PC-9 (cell line): ENCODE measurements around the gene ASIC1. TPM values are rescaled to one million over a fixed set of nuclear protein-coding genes. Genes with fewer than 3 reads are reported as not detected.

Experiments
- BruUV-seq: library from RNA; stranded (reverse); fragments of 400-500 nt; replicated peaks from 2 replicates; lab custom pipeline; 2021; lab: Mats Ljungman, UMichigan
- CTCF ChIA-PET: fragments of 300-600 bp; sonication (Branson Sonifier 250); formaldehyde crosslinking; loops from one replicate; lab custom pipeline; 2022; ENCODE audit warnings: antibody characterized with exemption; lab: Charles Lee
- POLR2A ChIA-PET: fragments of 300-600 bp; sonication (Branson Sonifier 250); formaldehyde crosslinking; loops from one replicate; lab custom pipeline; 2022; ENCODE audit warnings: antibody characterized with exemption; ENCODE audit not compliant: unreplicated experiment; lab: Charles Lee
- DNase-seq, 2 experiments: peaks; one replicate each; pipeline versions ENCODE4 v3.0.0 to v3.0.0-alpha.2; 2015 to 2022; ENCODE audit warnings: mixed read lengths in 1 of 2
- H2AFZ ChIP-seq: fragments of 200-600 bp; sonication (generic); 2 replicates; pipeline ENCODE4 v1.8.1; 2017; ENCODE audit warnings: antibody characterized with exemption
- H3F3A ChIP-seq: fragments of 200-600 bp; sonication (generic); 2 replicates; pipeline ENCODE4 v1.8.1; 2017; ENCODE audit warnings: antibody characterized with exemption, mild to moderate bottlenecking, low read depth; ENCODE audit not compliant: insufficient read depth
- H3K27ac ChIP-seq: fragments of 200-600 bp; sonication (generic); 2 replicates; pipeline ENCODE4 v1.6.1; 2016; ENCODE audit warnings: mixed run types
- H3K27me3 ChIP-seq: fragments of 200-600 bp; sonication (generic); 2 replicates; pipeline ENCODE4 v1.6.1; 2016; ENCODE audit warnings: low read depth, mixed run types; ENCODE audit not compliant: insufficient read depth
- H3K36me3 ChIP-seq: fragments of 200-600 bp; sonication (generic); 2 replicates; pipeline ENCODE4 v1.6.1; 2016; ENCODE audit warnings: low read depth, mixed run types
- H3K4me1 ChIP-seq: fragments of 200-600 bp; sonication (generic); replicated peaks from 2 replicates; pipeline ENCODE4 v1.6.1; 2016; ENCODE audit warnings: mixed run types; ENCODE audit not compliant: insufficient read depth
- H3K4me2 ChIP-seq: fragments of 200-600 bp; sonication (generic); 2 replicates; pipeline ENCODE4 v1.6.1; 2017; ENCODE audit warnings: mixed run types
- H3K4me3 ChIP-seq: fragments of 200-600 bp; sonication (generic); 2 replicates; pipeline ENCODE4 v1.6.1; 2016; ENCODE audit warnings: mixed run types
- H3K79me2 ChIP-seq: fragments of 200-600 bp; sonication (generic); 2 replicates; pipeline ENCODE4 v1.6.1; 2017; ENCODE audit warnings: low read depth, mixed run types
- H3K9me2 ChIP-seq: fragments of 200-600 bp; sonication (generic); 2 replicates; pipeline ENCODE4 v1.8.1; 2017; ENCODE audit warnings: mild to moderate bottlenecking; ENCODE audit not compliant: insufficient read depth
- H3K9me3 ChIP-seq: fragments of 200-600 bp; sonication (generic); 2 replicates; pipeline ENCODE4 v1.8.1; 2016; ENCODE audit warnings: low read depth; ENCODE audit not compliant: insufficient read depth
- H4K20me1 ChIP-seq: fragments of 200-600 bp; sonication (generic); 2 replicates; pipeline ENCODE4 v1.8.1; 2017; ENCODE audit not compliant: insufficient read depth
- CTCF ChIP-seq: fragments of 200-600 bp; sonication (generic); conservative IDR thresholded peaks from 2 replicates; pipeline ENCODE4 v1.6.1; 2017; ENCODE audit warnings: mixed run types, antibody characterized with exemption, mild to moderate bottlenecking, moderate library complexity
- EZH2 ChIP-seq: fragments of 200-600 bp; sonication (generic); IDR thresholded peaks from 2 replicates; pipeline ENCODE4 v1.8.0; 2017; ENCODE audit warnings: antibody characterized with exemption, low read depth
- intact Hi-C: fragments of 100-400 bp; cut with micrococcal nuclease; formaldehyde crosslinking; loops from one replicate; pipeline ENCODE4 v1.10.0; 2022; ENCODE audit not compliant: unreplicated experiment
- total RNA-seq: library from RNA; stranded (reverse); gene quantifications from 2 replicates; pipeline ENCODE4 v1.2.3, GENCODE V29; 2021

The ASIC1 gene
- total RNA-seq, 1 experiment from 2014 or later = 3.5 TPM

- BruUV-seq = no TSS peak
- Histone ChIP-seq H3K27me3 (peaks cover 23% of the 10 kb centered on the region), H3K36me3 (no peaks in the 10 kb centered on the region), H4K20me1 (no peaks in the 10 kb centered on the region), H3K4me3 (no peak overlapping the region), H2AFZ (no peak overlapping the region), H3K4me2 (peak overlapping the region; percentile 41), H3K9me3 (no peaks in the 10 kb centered on the region), H3K9me2 (no peaks in the 10 kb centered on the region), H3F3A (no peaks in the 10 kb centered on the region), H3K27ac (no peak overlapping the region), H3K4me1 (peaks cover 5% of the 10 kb centered on the region), H3K79me2 (no peaks in the 10 kb centered on the region)
- TF ChIP-seq CTCF (peak; percentile 93), EZH2 (no peak)
- ChIA-PET POLR2A (interaction anchor here (0.6 kb wide), 1 partner anchor 188 kb away, joined by 5 read pairs; no protein-coding TSS in a partner anchor), CTCF (interaction anchor here (0.5 to 1.0 kb wide), 5 partner anchors 15 to 189 kb away, joined by 3 to 6 read pairs (median 3); no protein-coding TSS in a partner anchor)
- peak in 1 of 2 experiments; percentile 37 for DNase-seq
- intact Hi-C loops = loop anchor here (1.0 to 10.0 kb wide), 4 partner anchors 189 to 411 kb away; partner anchors contain the start of gene BCDIN3D
Measured at GRCh38 chr12:50055831-50056638, 1.4 kb upstream of the ASIC1 start.

GRCh38 chr12:50056639-50056976, 788 bp upstream of the ASIC1 start:
- no peak for TF ChIP-seq CTCF
- TF ChIP-seq EZH2 = no peak
- no peaks in the 10 kb centered on the region for H3K9me2 ChIP-seq
- peaks cover 22% of the 10 kb centered on the region for H3K27me3 ChIP-seq
- H3K36me3 ChIP-seq = no peaks in the 10 kb centered on the region
- POLR2A ChIA-PET = interaction anchor here (0.6 kb wide), 1 partner anchor 189 kb away, joined by 5 read pairs; no protein-coding TSS in a partner anchor
- no TSS peak for BruUV-seq
- no peaks in the 10 kb centered on the region for H3F3A ChIP-seq
- no peak for DNase-seq
- no peaks in the 10 kb centered on the region for H4K20me1 ChIP-seq
- peak overlapping the region; percentile 69; the same call in 1 of the 2 replicates for H3K4me3 ChIP-seq
- no peaks in the 10 kb centered on the region for H3K79me2 ChIP-seq
- no peaks in the 10 kb centered on the region for H3K9me3 ChIP-seq
- peaks cover 5% of the 10 kb centered on the region for H3K4me1 ChIP-seq
- CTCF ChIA-PET = interaction anchor here (0.5 to 1.0 kb wide), 4 partner anchors 80 to 189 kb away, joined by 3 to 6 read pairs (median 3); no protein-coding TSS in a partner anchor
- no peak overlapping the region for H3K27ac ChIP-seq
- peak overlapping the region; percentile 87 for H2AFZ ChIP-seq
- intact Hi-C loops = loop anchor here (1.0 to 10.0 kb wide), 4 partner anchors 189 to 412 kb away; partner anchors contain the start of gene BCDIN3D
- H3K4me2 ChIP-seq = peak overlapping the region; percentile 90

GRCh38 chr12:50057896-50058670, 687 bp downstream of the ASIC1 start:
- Histone ChIP-seq H3K4me1 (peaks cover 5% of the 10 kb centered on the region), H3K79me2 (no peaks in the 10 kb centered on the region), H3F3A (no peaks in the 10 kb centered on the region), H3K4me3 (peak overlapping the region; percentile 69; the same call in 1 of the 2 replicates), H2AFZ (peak overlapping the region; percentile 68; the same call in 1 of the 2 replicates), H3K27ac (no peak overlapping the region), H4K20me1 (no peaks in the 10 kb centered on the region), H3K9me3 (no peaks in the 10 kb centered on the region), H3K27me3 (peaks cover 11% of the 10 kb centered on the region; the same call in 1 of the 2 replicates), H3K36me3 (no peaks in the 10 kb centered on the region), H3K9me2 (no peaks in the 10 kb centered on the region), H3K4me2 (peak overlapping the region; percentile 90)
- ChIA-PET POLR2A (no interaction called here), CTCF (no interaction called here)
- no peak for DNase-seq
- intact Hi-C loops = loop anchor here (2.0 to 10.0 kb wide), 2 partner anchors 215 to 413 kb away; partner anchors contain the start of gene BCDIN3D
- no TSS peak for BruUV-seq
- no peak for TF ChIP-seq EZH2
